Activated T-helper 9 cell treated with anti-CD3 and anti-CD28 coated beads, Interleukin-2, amount 50 U/mL, for 16 hours (primary cell): ENCODE data around the gene PTAFR.
A peak's percentile ranks its signal among the peaks of the same experiment; 100 is the strongest.

ENCODE experiments used
- DNase-seq: peaks from one replicate; pipeline ENCODE4 v3.0.0-alpha.2; 2020; ENCODE audit warnings: low read depth

PTAFR gene, protein sequence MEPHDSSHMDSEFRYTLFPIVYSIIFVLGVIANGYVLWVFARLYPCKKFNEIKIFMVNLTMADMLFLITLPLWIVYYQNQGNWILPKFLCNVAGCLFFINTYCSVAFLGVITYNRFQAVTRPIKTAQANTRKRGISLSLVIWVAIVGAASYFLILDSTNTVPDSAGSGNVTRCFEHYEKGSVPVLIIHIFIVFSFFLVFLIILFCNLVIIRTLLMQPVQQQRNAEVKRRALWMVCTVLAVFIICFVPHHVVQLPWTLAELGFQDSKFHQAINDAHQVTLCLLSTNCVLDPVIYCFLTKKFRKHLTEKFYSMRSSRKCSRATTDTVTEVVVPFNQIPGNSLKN

DNA sequence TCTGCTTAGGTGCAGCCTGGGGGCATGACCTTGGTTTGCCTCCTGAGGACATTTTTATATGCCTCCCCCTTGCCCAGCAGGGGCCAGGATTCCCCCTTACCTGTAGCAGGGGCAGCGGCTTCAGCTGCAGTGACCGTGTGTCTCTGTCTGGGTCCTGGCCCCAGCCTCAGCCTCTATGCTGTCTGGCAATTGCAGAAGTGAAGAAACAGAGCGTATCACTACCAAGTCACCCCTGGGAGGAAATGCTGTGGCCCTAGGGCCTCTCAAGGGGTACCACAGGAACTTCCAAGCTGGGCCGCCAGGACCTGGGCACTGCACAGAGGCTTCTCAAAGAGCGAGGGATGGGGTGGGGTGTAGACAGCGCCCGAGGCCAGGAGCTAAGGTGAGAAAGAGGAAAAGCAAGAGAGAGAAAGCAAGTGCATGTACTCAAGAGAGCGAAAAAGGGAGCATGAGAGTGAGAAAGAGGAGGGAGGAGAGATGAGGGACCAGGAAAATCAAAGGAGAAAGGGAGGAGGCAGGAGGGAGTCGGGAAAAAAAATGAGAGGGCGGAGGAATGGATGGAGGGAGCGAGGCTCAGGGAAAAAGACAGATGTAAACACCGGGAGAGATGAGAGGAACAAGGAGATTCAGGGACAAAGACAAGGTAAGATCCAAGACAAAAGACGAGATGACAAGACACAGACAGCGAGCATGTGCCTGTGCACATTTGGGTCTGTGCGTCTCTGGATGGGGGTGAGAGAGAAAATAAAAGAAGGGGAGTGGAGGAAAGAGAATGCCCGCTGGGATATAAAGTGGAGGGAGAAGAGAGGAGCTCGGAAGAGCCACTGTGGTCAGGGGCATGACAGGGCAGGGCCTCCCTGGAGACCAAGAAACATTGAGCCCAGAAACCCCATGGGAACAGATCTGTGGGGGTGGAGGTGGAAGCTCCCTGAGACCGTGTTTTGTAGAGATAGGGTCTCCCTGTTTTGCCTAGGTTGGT, at the start of gene PTAFR:
PTAFR (minus strand) TSS at position 199 of the 979 bp plus-strand sequence. CDS start 25,669 bp downstream, outside the sequence.
- DNase-seq = no peak

DNA sequence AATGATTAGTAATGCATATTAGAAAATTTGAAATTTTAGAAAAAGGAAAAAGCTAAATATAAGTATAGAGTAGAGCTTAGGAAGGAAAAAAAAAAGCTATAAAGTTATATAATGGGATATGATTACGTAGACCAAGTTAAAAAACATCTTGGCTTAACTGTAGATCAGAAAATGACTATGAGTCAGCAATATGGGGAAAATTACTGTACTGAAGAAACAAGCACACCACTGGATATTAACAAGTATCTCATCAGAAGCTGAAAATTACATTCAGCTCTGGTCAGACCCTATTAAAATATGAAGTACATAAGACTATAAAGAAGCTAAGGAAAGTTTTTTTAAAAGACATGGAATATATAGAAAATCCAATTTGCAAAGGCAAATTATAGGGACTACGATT, 36.8 kb upstream of the PTAFR start:
- no peak for DNase-seq

DNA sequence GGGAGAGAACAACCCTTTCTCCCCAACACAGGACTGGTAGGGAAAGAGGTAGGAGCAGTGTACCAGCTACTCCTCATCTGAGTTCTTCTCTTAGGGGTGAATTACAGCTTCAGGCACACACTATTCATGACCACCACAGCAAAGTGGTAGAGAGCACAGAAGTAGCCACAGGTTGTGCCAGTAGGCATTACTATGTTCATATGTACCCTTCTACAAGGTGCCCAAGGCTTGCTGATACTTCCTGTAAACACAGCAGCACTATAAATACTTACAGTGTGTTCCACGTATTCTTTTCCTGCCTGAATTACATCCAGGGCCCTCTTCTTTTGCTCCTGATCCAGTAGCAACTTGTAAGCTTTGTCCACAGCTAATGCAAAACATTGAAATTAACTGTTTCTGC, 33.2 kb upstream of the PTAFR start:
- DNase-seq = no peak

DNA sequence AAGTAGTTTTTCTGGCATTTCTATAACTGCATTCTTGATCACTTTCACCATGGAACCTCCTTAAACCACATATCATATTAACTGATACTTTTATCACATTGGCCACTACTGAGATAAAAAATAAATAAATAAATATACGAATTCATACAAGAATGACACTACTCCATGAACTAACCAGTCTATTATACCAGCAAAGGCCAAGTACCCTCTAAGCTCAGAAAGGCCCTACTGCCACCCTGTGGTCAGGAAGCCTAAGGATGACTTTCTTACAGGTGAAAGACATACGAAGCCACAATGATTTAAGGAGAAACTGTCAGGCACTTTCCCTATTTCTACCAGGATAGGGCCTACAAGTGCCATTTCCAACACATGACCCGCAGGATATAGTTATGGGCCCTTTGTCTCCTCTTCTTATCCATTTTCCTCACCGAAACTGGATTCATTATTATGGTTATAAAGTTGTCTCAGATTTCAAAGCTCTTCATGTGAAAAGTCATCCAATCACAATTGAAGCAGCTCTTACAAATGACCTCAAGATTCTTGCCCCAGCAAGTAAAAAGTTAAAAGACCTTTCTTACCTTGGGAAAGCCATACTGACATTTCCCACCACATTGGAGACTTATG, 32.4 kb upstream of the PTAFR start:
- DNase-seq = peak; percentile 30

DNA sequence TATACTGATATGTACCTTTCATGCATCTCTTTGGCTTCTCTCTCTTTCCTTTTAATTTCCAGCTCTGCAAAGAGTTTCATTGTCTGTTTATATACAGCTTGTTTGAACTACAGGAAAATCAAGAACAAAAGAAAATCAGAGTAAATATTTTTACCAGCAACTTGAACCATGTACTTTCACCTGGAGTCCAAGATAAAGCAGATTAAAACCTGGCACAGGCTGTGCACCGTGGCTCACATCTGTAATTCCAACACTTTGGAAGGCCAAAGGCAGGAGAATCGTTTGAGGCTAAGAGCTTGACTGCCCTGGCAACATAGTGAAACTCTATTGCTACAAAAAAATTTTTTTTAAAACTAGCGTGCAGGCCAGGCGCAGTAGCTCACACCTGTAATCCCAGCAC, 28.8 kb upstream of the PTAFR start:
- no peak for DNase-seq

DNA sequence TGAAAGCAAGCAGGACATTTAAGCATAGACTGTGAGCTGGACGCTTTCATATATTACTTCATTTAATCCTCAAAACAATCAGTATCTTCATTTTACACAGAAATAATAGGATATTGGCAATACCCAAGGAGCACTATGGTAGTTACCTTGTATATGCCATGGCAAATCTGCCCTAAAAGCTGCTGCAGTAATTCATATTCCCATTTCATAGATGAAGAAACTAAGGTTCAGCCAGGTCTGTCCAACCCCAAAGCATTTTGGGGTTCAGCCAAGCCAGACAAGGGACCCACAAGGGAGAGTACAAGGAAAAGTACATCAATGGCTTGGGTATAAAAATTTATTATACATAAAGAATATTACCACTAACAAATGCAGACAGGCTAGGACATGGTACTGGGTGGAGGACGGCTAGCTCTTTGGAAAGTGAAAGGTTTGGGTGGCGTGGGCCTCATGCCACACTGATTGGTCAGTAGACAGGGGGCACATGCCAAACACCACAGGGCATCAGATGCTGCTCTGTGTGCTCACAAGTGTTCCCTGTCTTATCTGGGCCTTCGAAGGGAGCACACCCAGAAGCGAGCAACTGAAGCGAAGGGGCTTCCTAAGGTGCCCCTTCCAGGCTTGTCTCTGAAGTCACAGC, 23.9 kb upstream of the PTAFR start:
- DNase-seq = no peak

DNA sequence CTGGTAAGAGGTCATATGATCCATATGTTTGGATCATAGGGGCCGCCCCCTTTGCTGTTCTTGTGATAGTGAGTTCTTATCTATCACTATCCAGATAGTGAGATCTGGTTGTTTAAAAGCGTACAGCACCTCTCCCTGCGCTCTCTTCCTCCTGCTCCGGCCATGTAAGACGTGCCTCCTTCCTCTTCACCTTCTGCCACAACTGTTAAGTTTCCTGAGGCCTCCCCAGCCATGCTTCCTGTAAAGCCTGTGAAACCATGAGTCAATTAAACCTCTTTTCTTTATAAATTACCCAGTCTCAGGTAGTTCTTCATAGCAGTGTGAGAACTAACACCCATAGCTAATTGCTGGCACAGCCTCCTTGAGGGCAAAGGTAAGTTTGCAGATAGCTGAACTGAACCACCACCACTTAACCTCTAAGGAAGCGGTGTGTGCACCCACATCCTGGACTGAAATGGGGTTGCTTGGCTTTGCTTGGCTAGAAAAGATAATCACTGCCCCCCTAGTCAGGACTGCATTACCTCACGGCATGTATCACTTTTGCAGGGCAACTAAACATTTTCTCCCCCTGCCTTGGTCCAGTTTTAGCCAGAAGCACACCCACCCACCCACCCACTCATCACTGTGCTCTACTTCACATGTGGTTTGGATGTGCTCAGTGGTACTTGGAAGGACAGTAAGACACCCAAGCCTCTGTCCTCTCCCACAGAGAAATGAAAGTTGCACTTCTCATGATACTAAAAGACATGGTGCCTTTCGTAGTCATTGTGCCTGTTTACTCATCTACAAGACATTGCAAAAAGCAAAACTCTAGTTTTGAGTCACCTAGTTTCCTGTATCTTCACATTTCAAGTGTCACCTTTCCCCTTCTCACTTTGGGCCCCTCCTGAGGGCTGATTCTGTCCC, 23.1 kb upstream of the PTAFR start:
- DNase-seq = peak; percentile 28

DNA sequence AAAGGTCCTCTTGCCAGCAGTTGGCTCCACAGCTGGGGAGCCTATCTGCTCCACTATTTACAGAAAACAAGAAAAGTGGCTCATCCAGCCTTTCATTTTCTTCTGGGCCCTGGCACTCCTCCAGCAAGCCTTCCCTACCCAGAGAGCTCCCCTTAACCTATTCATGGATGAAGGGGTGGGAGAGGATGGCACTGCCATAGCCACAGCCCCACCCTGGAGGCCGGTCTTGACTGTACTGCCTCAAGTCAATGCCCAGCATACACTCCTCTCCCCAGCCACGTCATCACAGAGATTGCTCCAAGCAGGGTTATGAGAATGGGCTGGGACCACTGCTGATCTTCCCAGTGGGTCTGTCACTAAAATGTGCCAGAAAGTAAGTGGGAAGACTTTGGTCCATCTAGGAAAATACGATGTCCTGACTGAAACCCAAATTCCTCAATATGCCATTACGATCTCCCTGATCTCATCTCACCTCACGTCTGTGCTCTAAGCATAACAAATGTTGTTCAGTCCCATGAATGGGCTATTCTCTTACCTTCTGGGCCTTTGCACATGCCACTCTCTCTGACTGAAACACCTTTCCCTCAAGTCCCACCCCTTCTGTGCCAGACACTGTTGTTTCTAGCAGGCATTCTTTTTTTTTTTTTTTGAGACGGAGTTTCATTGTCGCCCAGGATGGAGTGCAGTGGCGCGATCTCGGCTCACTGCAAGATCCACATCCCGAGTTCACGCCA, 21.4 kb upstream of the PTAFR start:
- no peak for DNase-seq

DNA sequence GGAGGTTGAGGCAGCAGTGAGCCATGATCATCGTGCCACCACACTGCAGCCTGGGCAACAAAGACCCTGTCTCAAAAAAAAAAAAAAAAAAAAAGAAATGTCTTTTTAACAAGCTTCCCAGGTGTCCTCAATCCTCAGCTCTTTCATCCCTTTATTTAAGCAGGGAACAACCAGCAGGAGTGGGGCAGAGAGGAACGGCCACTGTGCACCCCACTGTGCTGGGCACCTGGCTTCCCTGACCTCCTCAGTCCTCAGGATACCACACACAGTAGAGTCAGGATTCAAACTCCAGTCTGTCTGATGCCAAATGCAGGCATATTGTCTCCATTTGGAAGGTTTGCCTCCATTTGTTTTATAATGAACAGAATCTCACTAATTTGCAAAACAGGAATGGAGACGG, 19.8 kb upstream of the PTAFR start:
- no peak for DNase-seq

DNA sequence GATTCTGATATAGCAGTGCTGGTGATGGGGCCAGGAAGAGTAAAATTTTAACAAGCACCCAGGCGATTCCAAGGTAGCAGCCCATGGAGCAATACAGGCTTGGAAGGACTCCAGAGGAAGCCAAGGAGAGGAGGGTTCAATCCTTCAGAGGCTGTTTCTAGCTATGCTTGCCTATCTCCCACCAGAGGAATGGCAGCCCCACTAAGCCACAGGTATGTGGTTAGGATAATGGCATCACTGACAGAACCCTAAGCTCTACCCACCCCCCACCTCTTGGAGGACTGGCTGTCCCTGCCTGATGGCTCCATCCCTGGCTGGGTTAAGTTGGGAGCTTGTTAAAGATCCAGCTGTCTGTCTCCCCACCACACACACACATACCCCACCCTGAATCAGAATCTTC, 19.3 kb upstream of the PTAFR start:
- no peak for DNase-seq

DNA sequence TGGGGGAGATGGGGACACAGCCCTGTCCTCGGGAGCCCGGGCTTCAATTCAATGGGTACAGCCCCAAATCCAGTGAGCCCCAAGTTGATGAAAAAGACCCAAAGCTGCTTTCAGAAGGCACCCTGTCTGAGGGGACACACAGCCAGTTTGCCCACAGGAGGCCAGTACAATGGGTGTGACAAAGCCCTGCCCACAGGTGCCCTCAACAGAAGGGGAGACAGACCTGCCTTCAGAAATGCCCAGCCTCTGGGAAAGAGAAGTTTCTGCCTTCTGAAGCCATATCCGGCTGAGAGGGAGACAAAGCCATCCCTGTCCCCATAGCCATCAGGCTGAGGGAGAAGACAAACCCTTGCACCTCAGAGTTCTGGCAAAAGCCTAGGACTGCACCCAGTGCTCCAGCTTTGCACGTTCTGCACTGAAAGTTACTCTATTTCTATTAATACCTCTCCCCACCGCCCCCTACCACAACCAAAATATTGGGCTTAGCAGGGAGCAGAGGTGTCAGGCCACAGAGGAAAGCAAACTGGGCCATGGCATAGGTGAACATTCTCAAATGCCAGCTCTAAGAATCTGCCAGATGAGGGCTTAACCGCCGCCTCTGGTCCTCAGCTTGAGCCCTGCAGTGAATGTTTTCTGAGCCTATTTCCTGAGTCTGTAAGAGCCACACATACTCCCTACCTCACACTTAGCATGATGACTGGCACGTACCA, 18.0 kb upstream of the PTAFR start:
- DNase-seq = no peak

DNA sequence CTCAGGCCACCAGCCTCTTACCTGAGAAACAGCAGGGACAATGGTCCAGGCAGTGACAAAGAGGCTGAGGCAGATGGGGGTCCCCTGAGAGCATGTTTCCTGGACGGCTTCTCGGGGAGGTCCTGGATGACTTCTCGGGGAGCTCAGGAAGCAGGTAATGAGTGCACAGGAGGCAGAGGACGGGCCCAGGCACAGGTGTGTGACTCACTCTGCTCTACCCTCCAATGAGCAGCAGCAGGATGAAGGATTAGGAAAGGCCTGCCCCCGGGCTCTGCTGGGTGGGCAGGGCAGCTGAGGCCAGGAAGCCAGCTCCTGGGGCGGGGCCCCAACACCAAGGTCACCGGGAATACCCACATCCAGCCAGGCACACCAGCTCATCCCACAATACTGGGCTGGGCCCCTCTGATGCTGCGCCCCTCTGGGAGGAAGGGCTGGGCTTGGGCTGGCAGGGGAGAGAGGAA, 17.2 kb upstream of the PTAFR start:
- DNase-seq = no peak

DNA sequence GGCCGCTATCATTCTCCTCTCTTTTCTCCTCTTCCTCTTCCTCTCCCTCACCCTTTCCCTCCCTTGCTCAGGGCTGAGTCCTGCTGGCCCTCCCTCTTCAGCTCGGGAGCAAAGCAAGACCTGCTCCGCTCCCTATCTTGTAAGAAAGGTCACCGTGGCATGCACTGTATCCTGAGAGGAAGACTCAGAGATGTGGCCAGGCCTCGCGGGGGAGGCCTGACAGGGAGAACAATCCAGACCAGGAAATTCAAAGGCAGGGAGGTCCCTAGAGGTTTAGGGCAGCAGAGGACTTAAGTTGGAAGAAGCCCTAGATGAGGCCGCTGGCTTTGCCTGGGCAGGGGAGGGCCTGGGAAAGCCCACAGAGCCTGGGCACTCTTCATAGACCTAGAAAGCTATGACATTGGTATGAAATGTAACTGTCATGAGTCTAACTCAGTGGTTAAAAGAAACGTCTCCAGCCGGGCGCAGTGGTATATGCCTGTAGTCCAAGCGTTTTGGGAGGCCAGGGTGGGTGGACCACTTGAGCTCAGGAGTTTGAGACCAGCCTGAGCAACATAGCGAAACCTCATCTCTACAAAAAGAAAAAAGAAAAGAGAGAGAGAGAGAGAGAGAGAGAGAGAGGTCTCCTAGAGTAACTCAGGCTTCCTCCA, 14.6 kb upstream of the PTAFR start:
- no peak for DNase-seq

DNA sequence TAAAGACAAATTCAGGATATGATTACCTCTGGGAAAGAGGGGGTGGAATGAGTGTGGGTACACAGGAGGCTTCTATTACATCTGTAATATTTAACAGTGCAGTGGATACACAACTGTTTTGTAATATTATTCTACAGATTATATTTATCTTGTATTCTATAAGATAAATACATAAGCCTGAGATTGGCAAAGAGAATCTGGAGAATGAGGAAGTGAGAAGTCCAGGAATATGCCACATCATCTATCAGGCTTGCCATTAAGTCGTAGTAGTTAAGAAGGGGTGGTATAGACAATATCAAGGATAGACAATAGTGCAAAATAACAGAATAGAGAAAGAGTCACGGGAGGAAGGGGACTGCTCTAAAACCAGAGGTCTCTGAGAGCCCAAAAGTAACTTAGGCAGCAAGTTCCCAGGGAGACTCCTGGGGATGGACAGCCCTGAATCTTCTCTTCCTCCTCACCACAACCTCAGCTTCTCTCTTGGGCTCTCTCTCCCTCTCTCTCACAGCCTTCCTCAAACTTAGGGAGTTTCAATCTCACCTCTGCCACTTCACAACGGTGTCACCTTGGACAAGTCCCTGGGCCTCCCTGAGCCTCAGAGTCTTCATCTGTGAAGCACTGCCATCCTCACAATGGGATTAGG, 14.0 kb upstream of the PTAFR start:
- no peak for DNase-seq

DNA sequence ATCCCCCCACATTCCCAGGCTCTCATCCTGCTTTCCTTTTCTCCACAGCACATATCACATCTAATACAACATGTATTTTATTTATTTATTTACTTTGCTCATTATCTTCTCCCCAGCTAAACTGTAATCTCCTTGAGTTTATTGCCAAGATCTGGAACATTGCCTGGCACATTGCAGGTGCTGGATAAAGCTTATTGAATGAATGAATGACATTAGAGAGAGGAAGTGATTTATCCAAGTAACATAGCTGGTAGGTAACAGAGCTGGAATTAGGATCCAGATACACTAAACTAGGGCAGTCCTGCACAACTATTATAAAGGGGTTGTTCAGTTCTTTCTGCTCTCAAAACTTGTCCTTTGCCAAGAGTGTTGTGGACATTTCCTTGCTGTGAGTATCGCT, 8.6 kb upstream of the PTAFR start:
- no peak for DNase-seq

DNA sequence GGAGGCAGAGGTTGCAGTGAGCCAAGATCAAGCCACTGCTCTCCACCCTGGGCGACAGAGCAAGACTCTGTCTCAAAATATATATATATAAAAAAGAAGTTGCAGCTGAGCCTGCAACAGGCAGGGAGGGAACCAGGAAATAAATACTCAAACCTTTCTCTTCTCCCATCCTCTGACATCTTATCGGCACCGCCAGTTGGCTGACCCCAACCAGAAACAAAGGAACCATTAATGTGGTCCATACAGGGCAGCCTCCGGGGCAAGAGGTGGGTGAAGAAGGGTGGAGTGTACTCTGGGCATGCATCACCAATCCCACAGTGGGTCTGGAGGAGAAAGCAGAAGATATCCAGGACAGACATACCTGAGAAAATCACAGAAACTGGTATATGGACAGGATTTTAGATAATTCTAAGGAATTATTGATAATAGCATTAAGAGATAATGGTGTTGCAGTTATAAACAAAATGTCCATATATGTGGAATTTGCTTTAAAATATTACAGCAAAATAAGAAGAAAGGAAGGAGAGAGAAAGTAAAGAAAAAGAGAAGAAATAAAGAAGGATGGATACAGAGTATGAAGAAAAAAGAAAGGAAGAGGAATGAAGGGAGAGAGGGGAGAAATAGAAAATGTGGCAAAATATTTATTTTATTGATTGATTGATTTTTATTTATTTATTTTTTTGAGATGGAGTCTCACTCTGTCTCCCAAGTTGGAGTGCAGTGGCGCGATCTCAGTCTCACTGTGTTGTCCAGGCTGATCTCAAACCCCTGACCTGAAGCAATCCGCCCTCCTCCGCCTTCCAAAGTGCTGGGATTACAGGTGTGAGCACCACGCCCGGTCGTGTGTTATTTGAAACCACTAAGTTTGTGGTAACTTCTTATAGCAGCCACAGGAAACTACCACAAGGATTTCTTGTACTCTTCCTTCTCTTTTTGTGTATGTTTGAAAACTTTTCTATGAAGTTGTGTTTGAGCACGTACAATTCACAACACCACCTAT, 4.1 kb upstream of the PTAFR start:
- DNase-seq = no peak
